MM.1S (cell line): ENCODE data around the gene NINJ1.

Experiments used
- EZH2 ChIP-seq: fragments of 300-600 bp; sonication (generic); optimal IDR thresholded peaks from 2 replicates; pipeline ENCODE3; 2017; ENCODE audit warnings: low read depth, mild to moderate bottlenecking, antibody characterized with exemption, low read length, mixed read lengths
- TF ChIP-seq, protein P1 (sequence below): fragments of 300-600 bp; sonication (generic); IDR thresholded peaks from 2 replicates; pipeline ENCODE4 v1.5.1; 2016; ENCODE audit warnings: antibody characterized with exemption, low read length, mixed read lengths

DNA sequence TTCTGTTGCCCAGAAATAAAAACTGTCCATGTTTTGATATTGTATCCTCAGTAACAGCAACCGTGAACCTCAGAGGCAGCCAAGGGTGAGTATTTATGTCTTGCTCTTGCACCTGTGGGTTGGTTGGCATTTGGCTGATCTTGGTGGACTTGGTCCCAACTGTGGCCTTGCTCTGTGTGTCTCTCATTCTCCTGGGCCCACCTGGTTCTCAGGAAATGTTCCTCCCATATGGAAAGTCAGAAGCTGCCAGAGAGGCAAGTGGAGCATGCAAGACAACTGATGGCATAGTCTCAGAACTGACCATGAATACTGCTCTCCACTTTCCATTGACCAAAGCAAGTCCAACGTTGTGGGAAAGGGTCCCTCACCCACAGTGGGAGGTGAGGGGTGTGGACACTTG, 13.6 kb upstream of the NINJ1 start:
- TF ChIP-seq EZH2: no peak
- TF ChIP-seq, protein P1, sequence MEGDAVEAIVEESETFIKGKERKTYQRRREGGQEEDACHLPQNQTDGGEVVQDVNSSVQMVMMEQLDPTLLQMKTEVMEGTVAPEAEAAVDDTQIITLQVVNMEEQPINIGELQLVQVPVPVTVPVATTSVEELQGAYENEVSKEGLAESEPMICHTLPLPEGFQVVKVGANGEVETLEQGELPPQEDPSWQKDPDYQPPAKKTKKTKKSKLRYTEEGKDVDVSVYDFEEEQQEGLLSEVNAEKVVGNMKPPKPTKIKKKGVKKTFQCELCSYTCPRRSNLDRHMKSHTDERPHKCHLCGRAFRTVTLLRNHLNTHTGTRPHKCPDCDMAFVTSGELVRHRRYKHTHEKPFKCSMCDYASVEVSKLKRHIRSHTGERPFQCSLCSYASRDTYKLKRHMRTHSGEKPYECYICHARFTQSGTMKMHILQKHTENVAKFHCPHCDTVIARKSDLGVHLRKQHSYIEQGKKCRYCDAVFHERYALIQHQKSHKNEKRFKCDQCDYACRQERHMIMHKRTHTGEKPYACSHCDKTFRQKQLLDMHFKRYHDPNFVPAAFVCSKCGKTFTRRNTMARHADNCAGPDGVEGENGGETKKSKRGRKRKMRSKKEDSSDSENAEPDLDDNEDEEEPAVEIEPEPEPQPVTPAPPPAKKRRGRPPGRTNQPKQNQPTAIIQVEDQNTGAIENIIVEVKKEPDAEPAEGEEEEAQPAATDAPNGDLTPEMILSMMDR: no peak
